LNCAP (cell line): Measurements from ENCODE around the gene ARMC2.

Experiments
- CTCF ChIP-seq: fragments of 450-650 bp; IDR thresholded peaks from 2 replicates; pipeline ENCODE4 v1.5.1; 2017; ENCODE audit warnings: mild to moderate bottlenecking

Gene ARMC2

GRCh38 chr6:108848116-108848868 is at the start of gene ARMC2:
Gene ARMC2 (plus strand): TSS chr6:108848422. CDS start chr6:108854268, 5,846 bp downstream.
- no peak for TF ChIP-seq CTCF

GRCh38 chr6:108798670-108799353 is 49.4 kb upstream of the ARMC2 start:
- TF ChIP-seq CTCF = no peak

GRCh38 chr6:108799354-108799717 is 48.9 kb upstream of the ARMC2 start:
- no peak for TF ChIP-seq CTCF

GRCh38 chr6:108799791-108800190 is 48.4 kb upstream of the ARMC2 start:
- no peak for TF ChIP-seq CTCF

GRCh38 chr6:108800427-108800864 is 47.8 kb upstream of the ARMC2 start:
- TF ChIP-seq CTCF = no peak

- no peak for TF ChIP-seq CTCF
Measured at GRCh38 chr6:108801366-108801765, 46.9 kb upstream of the ARMC2 start.

- no peak for TF ChIP-seq CTCF
Measured at GRCh38 chr6:108803982-108804490, 44.2 kb upstream of the ARMC2 start.
